Coronary artery (tissue), 2 donors: ENCODE results near the gene HNRNPDL.
"Not testable (repeated sequence)": the region's sequence is repeated elsewhere in the genome, so short reads cannot be mapped to it uniquely, and the experiment has no call there.

Experiments used
- DNase-seq: peaks from one replicate; pipeline ENCODE4 v3.0.0-alpha.2; 2017; ENCODE audit warnings: low spot score
- H3K27ac ChIP-seq, 2 donors: fragments of 200-600 bp; sonication (generic); one replicate each; pipeline ENCODE4 v1.5.1; 2016 to 2019
- H3K4me3 ChIP-seq: fragments of 200-600 bp; sonication (generic); 2 replicates; pipeline ENCODE4 v1.5.1; 2016; ENCODE audit warnings: mild to moderate bottlenecking, moderate library complexity
- TF ChIP-seq, protein P1 (sequence below): fragments of 200-600 bp; sonication (generic); IDR thresholded peaks from one replicate; pipeline ENCODE4 v1.5.1; 2019; ENCODE audit warnings: antibody characterized with exemption

HNRNPDL gene

DNA sequence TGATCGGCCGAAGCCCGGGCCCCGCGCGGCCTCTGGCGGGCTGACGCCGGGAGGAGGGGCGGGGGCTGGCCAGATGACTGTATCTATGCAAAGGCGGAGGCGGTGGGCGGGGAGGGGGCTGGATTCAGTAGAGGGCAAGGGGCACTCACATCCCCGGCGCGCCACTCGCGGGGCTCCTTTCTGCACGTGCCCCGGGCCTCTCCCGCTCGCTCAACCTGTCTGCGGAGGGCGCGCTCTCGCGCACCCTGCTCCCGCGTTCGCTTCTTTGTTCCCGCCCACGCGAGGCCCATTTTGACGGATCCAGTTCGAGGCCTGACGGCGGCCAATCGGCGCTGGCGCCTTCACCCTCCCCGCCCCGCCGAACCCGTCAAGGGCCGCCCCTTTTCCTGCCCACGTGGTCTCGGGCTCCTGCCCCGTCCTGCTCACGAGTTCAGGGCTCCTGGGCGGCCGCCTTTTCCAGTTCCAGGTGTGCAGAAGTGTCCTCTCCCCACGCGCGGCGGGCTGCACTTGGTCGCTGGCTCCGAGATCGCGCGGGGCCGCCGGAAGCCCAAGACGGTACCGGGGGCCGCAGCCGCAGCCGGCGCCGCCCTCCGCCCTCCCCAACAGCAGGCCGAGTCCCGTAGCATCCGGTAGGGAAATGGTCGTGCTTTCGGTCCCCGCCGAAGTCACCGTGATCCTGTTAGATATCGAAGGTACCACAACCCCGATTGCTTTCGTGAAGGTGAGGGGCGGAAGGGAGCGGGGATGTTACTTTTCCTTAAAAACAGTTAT, at the start of gene HNRNPDL, which contains the start of gene ENOPH1:
TSS of gene HNRNPDL (minus strand) at position 270 of the 771 bp plus-strand sequence. CDS start 772 bp downstream, outside the sequence.
TSS of gene ENOPH1 (plus strand) at position 398 of the 771 bp plus-strand sequence. CDS start at position 638, 240 bp downstream.
- Histone ChIP-seq H3K4me3 (peak within 1 kb of the TSS; percentile 97), H3K27ac (peak within 1 kb of the TSS; percentile 86 to 98)
- DNase-seq, result peak; percentile 98
- TF ChIP-seq, protein P1, sequence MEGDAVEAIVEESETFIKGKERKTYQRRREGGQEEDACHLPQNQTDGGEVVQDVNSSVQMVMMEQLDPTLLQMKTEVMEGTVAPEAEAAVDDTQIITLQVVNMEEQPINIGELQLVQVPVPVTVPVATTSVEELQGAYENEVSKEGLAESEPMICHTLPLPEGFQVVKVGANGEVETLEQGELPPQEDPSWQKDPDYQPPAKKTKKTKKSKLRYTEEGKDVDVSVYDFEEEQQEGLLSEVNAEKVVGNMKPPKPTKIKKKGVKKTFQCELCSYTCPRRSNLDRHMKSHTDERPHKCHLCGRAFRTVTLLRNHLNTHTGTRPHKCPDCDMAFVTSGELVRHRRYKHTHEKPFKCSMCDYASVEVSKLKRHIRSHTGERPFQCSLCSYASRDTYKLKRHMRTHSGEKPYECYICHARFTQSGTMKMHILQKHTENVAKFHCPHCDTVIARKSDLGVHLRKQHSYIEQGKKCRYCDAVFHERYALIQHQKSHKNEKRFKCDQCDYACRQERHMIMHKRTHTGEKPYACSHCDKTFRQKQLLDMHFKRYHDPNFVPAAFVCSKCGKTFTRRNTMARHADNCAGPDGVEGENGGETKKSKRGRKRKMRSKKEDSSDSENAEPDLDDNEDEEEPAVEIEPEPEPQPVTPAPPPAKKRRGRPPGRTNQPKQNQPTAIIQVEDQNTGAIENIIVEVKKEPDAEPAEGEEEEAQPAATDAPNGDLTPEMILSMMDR, result no peak

DNA sequence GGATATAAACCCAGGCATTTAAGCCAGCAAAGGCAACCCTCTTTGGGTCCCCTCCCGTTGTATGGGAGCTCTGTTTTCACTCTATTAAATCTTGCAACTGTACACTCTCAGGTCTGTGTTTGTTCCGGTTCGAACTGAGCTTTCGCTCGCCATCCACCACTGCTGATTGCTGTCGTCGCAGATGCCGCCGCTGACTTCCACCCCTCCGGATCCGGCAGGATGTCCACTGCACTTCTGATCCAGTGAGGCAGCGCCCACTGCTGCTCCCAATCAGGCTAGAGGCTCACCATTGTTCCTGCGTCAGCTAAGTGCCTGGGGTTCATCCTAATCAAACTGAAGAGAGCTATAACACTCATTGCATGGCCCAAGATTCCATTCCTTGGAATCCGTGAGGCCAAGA, 49.3 kb upstream of the HNRNPDL start:
- no peak overlapping the region for H3K27ac ChIP-seq
- TF ChIP-seq, protein P1, result no peak
- no peak overlapping the region for H3K4me3 ChIP-seq
- no peak for DNase-seq

DNA sequence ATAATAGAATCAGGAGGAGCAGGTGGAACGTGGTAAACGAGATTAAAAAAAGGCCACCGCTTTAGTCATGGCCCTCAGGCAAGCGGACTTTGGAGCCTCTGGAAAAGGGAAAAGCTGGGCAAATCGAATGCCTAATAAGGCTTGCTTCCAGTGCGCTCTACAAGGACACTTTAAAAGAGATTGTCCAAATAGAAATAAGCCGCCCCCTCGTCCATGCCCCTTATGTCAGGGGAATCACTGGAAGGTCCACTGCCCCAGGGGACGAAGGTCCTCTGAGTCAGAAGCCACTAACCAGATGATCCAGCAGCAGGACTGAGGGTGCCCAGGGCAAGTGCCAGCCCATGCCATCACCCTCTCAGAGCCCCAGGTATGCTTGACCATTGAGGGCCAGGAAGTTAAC, 47.2 kb upstream of the HNRNPDL start:
- not testable (repeated sequence) for DNase-seq, H3K4me3 ChIP-seq, H3K27ac ChIP-seq

DNA sequence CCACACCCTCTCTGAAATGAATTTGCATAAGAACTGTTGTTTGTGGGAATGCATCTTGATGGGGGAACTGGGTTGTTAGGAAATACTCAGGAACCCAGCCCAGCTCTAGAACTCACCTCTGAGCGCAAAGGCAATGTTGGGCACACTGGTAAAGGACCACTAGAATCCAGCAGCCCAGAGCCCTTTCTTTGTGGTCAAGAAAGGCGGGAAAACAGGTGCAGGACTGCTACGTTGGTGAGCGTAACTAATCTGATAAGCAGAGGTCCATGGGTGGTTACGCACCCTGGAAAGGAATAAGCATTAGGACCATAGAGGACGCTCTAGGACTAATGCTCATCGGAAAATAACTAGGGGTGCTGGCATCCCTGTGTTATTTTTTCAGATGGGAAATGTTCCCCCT, 45.7 kb upstream of the HNRNPDL start:
- not testable (repeated sequence) for H3K27ac ChIP-seq, H3K4me3 ChIP-seq, DNase-seq

DNA sequence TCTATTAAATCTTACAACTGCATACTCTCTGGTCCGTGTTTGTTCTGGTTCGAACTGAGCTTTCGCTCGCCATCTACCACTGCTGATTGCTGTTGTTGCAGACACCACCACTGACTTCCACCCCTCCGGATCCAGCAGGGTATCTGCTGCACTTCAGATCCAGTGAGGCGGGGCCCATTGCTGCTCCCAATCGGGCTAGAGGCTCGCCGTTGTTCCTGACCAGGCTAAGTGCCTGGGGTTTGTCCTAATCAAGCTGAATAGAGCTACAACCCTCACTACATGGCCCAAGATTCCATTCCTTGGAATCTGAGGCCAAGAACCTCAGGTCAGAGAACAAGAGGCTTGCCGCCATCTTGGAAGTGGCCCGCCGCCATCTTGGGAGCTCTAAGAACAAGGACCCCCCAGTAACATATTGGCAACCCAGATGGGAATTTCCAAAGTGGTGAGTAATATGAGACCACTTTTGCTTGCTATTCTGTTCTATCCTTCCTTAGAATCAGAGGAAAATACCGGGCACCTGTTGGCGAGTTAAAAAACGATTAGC, 43.4 kb upstream of the HNRNPDL start:
- no peak overlapping the region for H3K27ac ChIP-seq
- no peak for DNase-seq
- TF ChIP-seq, protein P1, result no peak
- H3K4me3 ChIP-seq, result no peak overlapping the region

DNA sequence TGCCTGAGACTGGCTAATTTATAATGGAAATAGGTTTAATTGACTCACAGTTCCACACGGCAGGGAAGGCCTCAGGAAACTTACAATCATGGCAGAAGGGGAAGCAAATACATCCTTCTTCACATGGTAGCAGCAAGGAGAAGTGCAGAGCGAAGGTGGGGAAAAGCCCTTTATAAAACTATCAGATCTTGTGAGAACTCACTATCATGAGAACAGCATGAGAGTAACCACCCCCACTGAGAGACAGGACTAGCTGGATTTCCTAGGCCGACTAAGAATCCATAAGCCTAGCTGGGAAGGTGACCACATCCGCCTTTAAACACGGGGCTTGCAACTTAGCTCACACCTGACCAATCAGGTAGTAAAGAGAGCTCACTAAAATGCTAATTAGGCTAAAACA, 42.8 kb upstream of the HNRNPDL start:
- not testable (repeated sequence) for H3K4me3 ChIP-seq, DNase-seq, H3K27ac ChIP-seq

DNA sequence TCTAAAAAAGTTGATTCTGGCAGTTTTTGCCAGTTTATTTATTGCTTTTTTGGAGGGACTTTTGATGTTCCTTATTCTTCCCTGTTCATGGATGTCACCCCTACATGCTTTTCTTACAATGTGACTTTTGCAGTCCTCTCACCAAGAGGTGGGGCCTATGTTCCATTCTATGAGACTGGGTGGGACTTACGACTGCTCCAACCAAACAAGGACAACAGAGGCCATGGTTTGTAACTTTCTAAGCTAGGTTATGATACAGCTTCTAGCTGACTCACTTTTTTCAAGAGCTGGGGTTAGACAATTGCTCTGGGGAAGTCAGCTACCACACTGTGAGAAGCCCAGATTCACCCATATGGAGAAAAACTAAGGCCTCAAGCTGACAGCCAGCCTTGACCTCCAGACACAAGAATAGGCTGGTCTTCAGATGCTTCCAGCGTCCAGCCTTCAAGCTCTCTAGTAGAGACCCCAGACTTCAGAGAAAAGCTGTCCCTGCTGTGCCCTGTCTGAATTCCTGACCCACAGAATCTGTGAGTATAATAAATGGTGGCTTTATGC, 39.6 kb upstream of the HNRNPDL start:
- Histone ChIP-seq H3K27ac (peak overlapping the region in 1 of 2 donors; percentile 37), H3K4me3 (no peak overlapping the region)
- DNase-seq, result no peak
- TF ChIP-seq, protein P1, result no peak

DNA sequence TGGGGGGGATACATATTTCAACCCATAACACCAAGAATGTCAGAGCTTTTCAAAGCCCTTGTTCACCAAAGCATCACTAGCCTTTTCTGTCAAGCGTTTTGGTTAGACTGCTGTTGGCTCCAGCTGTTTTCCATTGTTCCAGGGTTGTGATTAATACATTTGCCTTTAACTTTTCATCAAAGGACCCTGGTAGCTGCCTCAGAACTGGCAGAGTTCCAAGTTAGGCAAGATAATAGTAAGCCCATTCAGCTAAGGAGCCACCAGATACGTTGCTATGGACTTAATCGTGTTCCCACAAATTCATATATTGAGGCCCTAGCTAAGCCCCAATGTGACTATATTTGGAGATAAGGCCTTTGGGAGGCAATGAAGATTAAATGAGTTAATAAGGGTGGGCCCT, 37.2 kb upstream of the HNRNPDL start:
- TF ChIP-seq, protein P1, result no peak
- no peak overlapping the region for H3K4me3 ChIP-seq
- H3K27ac ChIP-seq, result no peak overlapping the region
- no peak for DNase-seq
